Effector memory CD4-positive, alpha-beta T cell (primary cell): ENCODE measurements around the gene TSTD1.

Experiments
- DNase-seq, 3 donors: peaks; one replicate each; pipeline ENCODE4 v3.0.0-alpha.2; 2020
- H3K27ac ChIP-seq: 2 replicates; pipeline ENCODE4 v1.7.0; 2013; ENCODE audit warnings: mild to moderate bottlenecking, low read length, moderate library complexity; ENCODE audit not compliant: insufficient read depth, poor library complexity, severe bottlenecking
- H3K27me3 ChIP-seq: replicated peaks from 2 replicates; pipeline ENCODE4 v1.7.0; 2013; ENCODE audit warnings: mild to moderate bottlenecking, low read length; ENCODE audit not compliant: insufficient read depth, control insufficient read depth, poor library complexity, severe bottlenecking
- H3K36me3 ChIP-seq: 2 replicates; pipeline ENCODE4 v1.7.0; 2013; ENCODE audit warnings: mild to moderate bottlenecking, low read length, moderate library complexity; ENCODE audit not compliant: control insufficient read depth, insufficient read depth
- H3K4me1 ChIP-seq: 2 replicates; pipeline ENCODE4 v1.7.0; 2013; ENCODE audit warnings: low read length, mild to moderate bottlenecking; ENCODE audit not compliant: control insufficient read depth, insufficient read depth, poor library complexity, severe bottlenecking
- H3K4me3 ChIP-seq: 2 replicates; pipeline ENCODE4 v1.7.0; 2013; ENCODE audit warnings: low read length, low read depth, mild to moderate bottlenecking; ENCODE audit not compliant: insufficient read depth, poor library complexity, severe bottlenecking
- H3K9me3 ChIP-seq: 2 replicates; pipeline ENCODE4 v1.7.0; 2013; ENCODE audit warnings: mild to moderate bottlenecking, low read length, moderate library complexity; ENCODE audit not compliant: control insufficient read depth

The TSTD1 gene

GRCh38 chr1:161051219-161051618, 12.5 kb upstream of the TSTD1 start:
- H3K27me3 ChIP-seq = no peaks in the 10 kb centered on the region
- peak overlapping the region; percentile 49 for H3K27ac ChIP-seq
- no peak overlapping the region for H3K4me3 ChIP-seq
- peaks cover 4% of the 10 kb centered on the region for H3K4me1 ChIP-seq
- no peak for DNase-seq
- H3K9me3 ChIP-seq = no peaks in the 10 kb centered on the region
- H3K36me3 ChIP-seq = peaks cover 81% of the 10 kb centered on the region

- Histone ChIP-seq H3K9me3 (no peaks in the 10 kb centered on the region), H3K4me3 (no peak overlapping the region), H3K36me3 (peaks cover 64% of the 10 kb centered on the region), H3K27ac (peak overlapping the region; percentile 11), H3K27me3 (no peaks in the 10 kb centered on the region), H3K4me1 (peaks cover 5% of the 10 kb centered on the region)
- DNase-seq = no peak
Observed at GRCh38 chr1:161048949-161049722, 10.4 kb upstream of the TSTD1 start.

- H3K4me1 ChIP-seq = peaks cover 5% of the 10 kb centered on the region
- H3K9me3 ChIP-seq = no peaks in the 10 kb centered on the region
- H3K27me3 ChIP-seq = no peaks in the 10 kb centered on the region
- H3K4me3 ChIP-seq = no peak overlapping the region
- no peak for DNase-seq
- H3K27ac ChIP-seq = peak overlapping the region; percentile 94
- peaks cover 55% of the 10 kb centered on the region for H3K36me3 ChIP-seq
Observed at GRCh38 chr1:161047436-161048420, 9.0 kb upstream of the TSTD1 start.

- H3K4me3 ChIP-seq = peak overlapping the region; percentile 98
- peak overlapping the region; percentile 94 for H3K27ac ChIP-seq
- H3K27me3 ChIP-seq = no peaks in the 10 kb centered on the region
- H3K4me1 ChIP-seq = peaks cover 5% of the 10 kb centered on the region
- peaks cover 56% of the 10 kb centered on the region for H3K36me3 ChIP-seq
- no peak for DNase-seq
- H3K9me3 ChIP-seq = no peaks in the 10 kb centered on the region
Observed at GRCh38 chr1:161046605-161047228, 8.0 kb upstream of the TSTD1 start.

- peak within 1 kb of the TSS; percentile 94 for H3K27ac ChIP-seq
- H3K36me3 ChIP-seq = peaks cover 55% of the 10 kb centered on the region
- H3K27me3 ChIP-seq = no peaks in the 10 kb centered on the region
- DNase-seq = peak; percentile 84 to 90 (median 89)
- H3K4me1 ChIP-seq = peaks cover 8% of the 10 kb centered on the region
- H3K4me3 ChIP-seq = peak within 1 kb of the TSS; percentile 98
- H3K9me3 ChIP-seq = no peaks in the 10 kb centered on the region
Observed at GRCh38 chr1:161045736-161046604, 7.2 kb upstream of the TSTD1 start, which contains the start of gene USF1. TSS of gene USF1 (minus strand) at chr1:161045977. CDS start at chr1:161043275, 2,702 bp downstream.

GRCh38 chr1:161044908-161045735, 6.4 kb upstream of the TSTD1 start:
- Histone ChIP-seq H3K4me3 (peak overlapping the region; percentile 98), H3K36me3 (peaks cover 56% of the 10 kb centered on the region), H3K4me1 (peaks cover 8% of the 10 kb centered on the region)

GRCh38 chr1:161044535-161044907, 5.8 kb upstream of the TSTD1 start:
- Histone ChIP-seq H3K9me3 (no peaks in the 10 kb centered on the region), H3K27me3 (no peaks in the 10 kb centered on the region), H3K4me1 (peaks cover 11% of the 10 kb centered on the region), H3K4me3 (peak overlapping the region; percentile 98), H3K27ac (peak overlapping the region; percentile 94), H3K36me3 (peaks cover 56% of the 10 kb centered on the region)
- DNase-seq = no peak

More at GRCh38 chr1:161044908-161045735, 6.4 kb upstream of the TSTD1 start:
- Histone ChIP-seq H3K27ac (peak overlapping the region; percentile 94), H3K9me3 (no peaks in the 10 kb centered on the region), H3K27me3 (no peaks in the 10 kb centered on the region)
- DNase-seq = peak; percentile 26 to 46 (median 33)

GRCh38 chr1:161039546-161039945, 782 bp upstream of the TSTD1 start:
- Histone ChIP-seq H3K27me3 (no peaks in the 10 kb centered on the region), H3K4me1 (peaks cover 26% of the 10 kb centered on the region), H3K27ac (peak overlapping the region; percentile 88), H3K9me3 (no peaks in the 10 kb centered on the region), H3K36me3 (peaks cover 38% of the 10 kb centered on the region), H3K4me3 (no peak overlapping the region)
- no peak for DNase-seq
